ENCODE data around the gene LSM14B.

- no peak for TF ChIP-seq CTCF (IDR thresholded peaks at IDR 0.05)
- TF ChIP-seq POLR2A (IDR thresholded peaks at IDR 0.05), result no peak
Observed at GRCh38 chr20:62133051-62133845, 11.0 kb downstream of the LSM14B start.

Measured in heart left ventricle (tissue), 13 donors.